22Rv1 (cell line): Measurements from ENCODE around the gene ZKSCAN2.

Experiments
- CTCF ChIP-seq: fragments of 450-650 bp; IDR thresholded peaks from 2 replicates; pipeline ENCODE4 v1.5.1; 2017; ENCODE audit warnings: mild to moderate bottlenecking
- ZFX ChIP-seq: fragments of 450-650 bp; IDR thresholded peaks from 2 replicates; pipeline ENCODE4 v1.6.1; 2017; ENCODE audit warnings: antibody characterized with exemption, borderline replicate concordance

- no peak for TF ChIP-seq CTCF
- TF ChIP-seq ZFX, result no peak
Measured at GRCh38 chr16:25250467-25250866, 7.2 kb downstream of the ZKSCAN2 start.
